SJCRH30 (cell line): ENCODE results near the gene VDR. TPM values are rescaled to one million over a fixed set of nuclear protein-coding genes. Genes with fewer than 3 reads are reported as not detected.

Experiments
- DNase-seq, 2 experiments: peaks; one replicate each; pipeline ENCODE4 v3.0.0-alpha.2; 2015 to 2020
- H3K27ac ChIP-seq: fragments of 250-450 bp; sonication (Bioruptor Pico); 2 replicates; pipeline ENCODE4 v1.5.1; 2020; ENCODE audit warnings: mild to moderate bottlenecking, moderate library complexity
- H3K27me3 ChIP-seq: fragments of 250-450 bp; sonication (Bioruptor Pico); 2 replicates; pipeline ENCODE4 v1.5.1; 2020; ENCODE audit warnings: mild to moderate bottlenecking, moderate library complexity
- H3K36me3 ChIP-seq: fragments of 250-450 bp; sonication (Bioruptor Pico); 2 replicates; pipeline ENCODE4 v1.5.1; 2020; ENCODE audit warnings: mild to moderate bottlenecking, moderate library complexity
- H3K4me1 ChIP-seq: fragments of 250-450 bp; sonication (Bioruptor Pico); 2 replicates; pipeline ENCODE4 v1.5.1; 2020; ENCODE audit warnings: mild to moderate bottlenecking, moderate library complexity
- H3K4me3 ChIP-seq: fragments of 250-450 bp; sonication (Bioruptor Pico); 2 replicates; pipeline ENCODE4 v1.5.1; 2020; ENCODE audit warnings: mild to moderate bottlenecking, moderate library complexity
- H3K9me3 ChIP-seq: fragments of 250-450 bp; sonication (Bioruptor Pico); replicated peaks from 2 replicates; pipeline ENCODE4 v1.5.1; 2020; ENCODE audit warnings: mild to moderate bottlenecking, moderate library complexity
- total RNA-seq: library from RNA; depleted of rRNA; stranded (reverse); fragments of >200 nt; shearing (Covaris generic); gene quantifications from 2 replicates; pipeline ENCODE4 v1.2.3, GENCODE V29; 2014

VDR gene
- total RNA-seq, 1 experiment from 2014 or later, result 0.10 TPM

- Histone ChIP-seq H3K27me3 (0 out of 2 replicates have a peak, but pooled peaks cover 2% of the 10 kb centered on the region), H3K4me1 (no peaks in the 10 kb centered on the region), H3K9me3 (no peaks in the 10 kb centered on the region), H3K4me3 (no peak overlapping the region), H3K36me3 (no peaks in the 10 kb centered on the region), H3K27ac (no peak overlapping the region)
- DNase-seq, result no peak
These were observed 27.7 kb downstream of the VDR start for GRCh38 chr12:47877081-47877480.

DNA sequence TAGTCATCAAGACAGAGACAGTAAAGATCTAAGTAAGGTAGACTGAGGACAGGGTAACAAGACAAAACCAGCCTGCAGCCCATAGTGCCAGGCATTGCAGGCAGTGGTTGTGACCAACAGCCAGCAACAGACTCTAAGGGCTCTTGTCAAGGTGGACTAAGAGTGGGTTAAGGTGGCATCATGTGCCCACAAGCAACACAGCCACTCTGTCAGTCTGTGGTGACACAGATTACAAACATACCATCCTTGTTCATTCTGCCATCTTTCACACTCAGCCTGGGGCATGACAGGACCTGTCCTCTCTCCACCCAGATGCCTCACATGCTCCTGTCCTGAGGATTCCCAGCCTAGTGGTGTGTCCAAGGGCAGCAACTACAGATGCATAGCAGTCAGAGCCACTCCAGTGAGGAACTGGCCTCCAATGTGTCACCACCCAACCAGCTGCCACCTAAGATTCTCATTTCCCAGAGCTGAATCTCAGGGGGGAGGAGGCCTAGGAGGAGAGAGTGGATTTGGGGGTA, 28.3 kb downstream of the VDR start:
- no peak overlapping the region for H3K27ac ChIP-seq
- no peaks in the 10 kb centered on the region for H3K4me1 ChIP-seq
- no peak overlapping the region for H3K4me3 ChIP-seq
- no peak for DNase-seq
- H3K36me3 ChIP-seq, result no peaks in the 10 kb centered on the region
- no peaks in the 10 kb centered on the region for H3K9me3 ChIP-seq
- H3K27me3 ChIP-seq, result no peaks in the 10 kb centered on the region

DNA sequence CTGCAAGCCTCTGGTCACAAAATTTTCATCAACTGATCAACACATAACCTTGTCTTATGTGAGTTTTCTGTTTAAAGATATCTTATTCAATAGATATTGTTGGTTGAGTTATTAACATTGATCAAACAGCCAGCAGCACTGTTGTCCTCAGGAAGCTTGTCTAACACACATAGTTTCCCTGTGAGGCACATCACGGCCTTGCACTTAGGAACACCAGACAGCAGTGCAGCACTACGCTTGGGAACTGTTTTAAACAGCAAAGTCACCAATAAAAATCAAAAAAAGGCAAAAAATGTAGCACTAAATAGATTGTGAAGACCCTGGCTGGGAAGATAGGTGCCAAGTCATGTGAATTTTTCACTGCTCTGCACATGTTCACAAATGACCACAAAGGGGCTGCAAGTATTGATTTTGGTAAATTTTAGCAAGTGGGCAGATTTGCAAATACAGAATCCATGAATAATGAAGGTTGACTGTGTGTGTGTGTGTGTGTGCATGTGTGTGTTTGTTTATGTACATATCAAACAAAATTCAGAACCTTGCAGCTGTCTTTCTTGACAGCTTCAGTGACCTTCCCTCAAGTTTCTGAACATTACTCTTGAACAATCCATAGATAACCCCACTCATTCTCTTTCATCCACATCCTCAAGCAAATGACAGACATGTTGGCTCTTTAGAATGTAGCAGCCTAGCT, 28.9 kb downstream of the VDR start:
- no peak overlapping the region for H3K27ac ChIP-seq

GRCh38 chr12:47874316-47874715, 30.5 kb downstream of the VDR start:
- H3K4me1 ChIP-seq, result no peaks in the 10 kb centered on the region
- no peak overlapping the region for H3K4me3 ChIP-seq
- DNase-seq, result no peak
- H3K9me3 ChIP-seq, result no peaks in the 10 kb centered on the region
- no peaks in the 10 kb centered on the region for H3K27me3 ChIP-seq
- no peaks in the 10 kb centered on the region for H3K36me3 ChIP-seq
- H3K27ac ChIP-seq, result no peak overlapping the region

More for the DNA sequence above, 28.9 kb downstream of the VDR start:
- Histone ChIP-seq H3K4me3 (no peak overlapping the region), H3K4me1 (no peaks in the 10 kb centered on the region), H3K36me3 (no peaks in the 10 kb centered on the region), H3K27me3 (no peaks in the 10 kb centered on the region), H3K9me3 (no peaks in the 10 kb centered on the region)
- no peak for DNase-seq

DNA sequence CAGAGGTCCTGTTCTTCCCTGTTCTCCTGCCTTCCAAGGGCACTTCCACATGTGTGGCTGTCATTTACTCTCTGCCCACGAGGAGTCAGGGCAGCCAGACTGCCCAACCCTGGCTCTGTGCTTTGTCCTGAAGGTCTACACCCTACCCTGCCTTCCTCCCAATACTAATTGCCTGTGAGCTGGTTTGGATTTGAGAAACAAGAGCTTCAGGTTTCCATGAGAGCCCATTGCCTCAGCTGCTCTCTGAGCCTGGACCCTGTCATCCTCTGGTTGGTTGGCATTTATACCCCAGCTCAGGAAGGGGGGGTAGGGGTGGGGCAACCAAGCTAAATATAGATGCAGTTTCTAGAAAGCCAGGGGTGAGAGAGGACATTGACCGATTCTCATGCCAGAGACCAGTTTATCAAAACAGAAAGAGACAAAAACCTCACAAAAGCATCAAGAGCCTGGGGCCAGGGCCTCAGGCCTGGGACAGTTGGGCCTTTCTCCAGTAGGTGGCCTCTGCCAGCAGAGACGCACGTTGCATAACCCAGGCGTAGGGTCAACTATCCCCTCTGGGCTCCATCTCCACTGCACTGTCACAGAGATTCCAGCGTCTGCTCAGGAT, 34.5 kb downstream of the VDR start:
- no peaks in the 10 kb centered on the region for H3K27me3 ChIP-seq
- peaks cover 12% of the 10 kb centered on the region for H3K4me1 ChIP-seq
- H3K9me3 ChIP-seq, result no peaks in the 10 kb centered on the region
- DNase-seq, result peak; percentile 41 to 63
- no peak overlapping the region for H3K27ac ChIP-seq
- H3K36me3 ChIP-seq, result no peaks in the 10 kb centered on the region
- no peak overlapping the region for H3K4me3 ChIP-seq

DNA sequence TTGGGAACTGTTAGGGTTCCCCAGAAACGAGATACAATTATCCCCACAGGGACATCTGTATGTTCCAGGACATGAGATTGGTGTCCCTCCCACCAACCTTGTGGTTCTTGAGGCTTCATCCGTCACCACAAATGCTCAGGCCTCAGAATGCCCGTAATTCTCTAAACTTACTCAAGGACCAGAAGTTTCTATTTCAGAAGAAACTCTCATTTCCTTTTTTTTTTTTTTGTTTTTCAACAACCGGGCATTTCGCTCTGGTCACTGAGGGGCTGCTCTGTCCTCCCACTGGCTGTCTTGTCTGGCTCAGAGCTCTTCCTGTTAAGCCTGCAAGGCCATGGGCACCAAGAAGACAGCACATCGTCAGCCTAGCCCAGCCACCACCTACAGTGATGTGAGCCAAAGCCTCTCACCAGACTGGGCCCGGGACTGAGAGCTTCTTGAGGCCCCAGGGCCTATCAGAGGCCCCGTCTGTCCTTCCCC, 36.2 kb downstream of the VDR start:
- Histone ChIP-seq H3K27ac (no peak overlapping the region), H3K4me1 (peaks cover 12% of the 10 kb centered on the region), H3K27me3 (no peaks in the 10 kb centered on the region), H3K4me3 (no peak overlapping the region), H3K36me3 (no peaks in the 10 kb centered on the region), H3K9me3 (no peaks in the 10 kb centered on the region)
- no peak for DNase-seq

DNA sequence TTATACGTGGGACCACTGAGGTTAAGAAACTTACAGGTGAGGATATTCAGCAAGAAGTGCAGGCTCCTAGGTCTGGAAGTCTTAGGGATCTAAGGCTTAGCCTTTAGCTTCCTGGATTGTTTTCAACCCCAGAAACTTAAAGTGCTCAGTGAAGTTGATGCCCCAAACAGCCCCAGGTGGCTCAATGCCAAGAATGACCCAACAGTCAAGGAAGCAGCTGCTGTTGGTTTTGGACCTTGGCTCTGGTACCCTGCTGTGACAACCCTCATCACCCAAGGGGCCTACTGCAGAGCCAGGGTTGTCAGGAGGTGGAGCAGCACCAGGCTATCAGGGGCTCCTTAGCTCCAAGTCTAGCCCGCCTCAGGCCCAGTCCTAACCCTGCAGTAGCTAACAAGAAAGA, 36.8 kb downstream of the VDR start:
- Histone ChIP-seq H3K4me3 (no peak overlapping the region), H3K27ac (no peak overlapping the region), H3K27me3 (no peaks in the 10 kb centered on the region), H3K9me3 (no peaks in the 10 kb centered on the region), H3K36me3 (no peaks in the 10 kb centered on the region), H3K4me1 (peaks cover 12% of the 10 kb centered on the region)
- DNase-seq, result peak in 1 of 2 experiments; percentile 41

GRCh38 chr12:47867495-47867941, 37.3 kb downstream of the VDR start:
- no peaks in the 10 kb centered on the region for H3K27me3 ChIP-seq
- H3K4me1 ChIP-seq, result peaks cover 12% of the 10 kb centered on the region
- H3K27ac ChIP-seq, result no peak overlapping the region
- H3K4me3 ChIP-seq, result no peak overlapping the region
- H3K36me3 ChIP-seq, result no peaks in the 10 kb centered on the region
- DNase-seq, result peak; percentile 37 to 50
- H3K9me3 ChIP-seq, result no peaks in the 10 kb centered on the region

GRCh38 chr12:47864646-47865235, 40.1 kb downstream of the VDR start:
- DNase-seq, result no peak
- Histone ChIP-seq H3K9me3 (no peaks in the 10 kb centered on the region), H3K27me3 (peaks cover 5% of the 10 kb centered on the region; the same call in 1 of the 2 replicates), H3K4me3 (no peak overlapping the region), H3K36me3 (no peaks in the 10 kb centered on the region), H3K27ac (no peak overlapping the region), H3K4me1 (peaks cover 12% of the 10 kb centered on the region)

- peaks cover 5% of the 10 kb centered on the region; the same call in 1 of the 2 replicates for H3K27me3 ChIP-seq
- DNase-seq, result no peak
- no peaks in the 10 kb centered on the region for H3K36me3 ChIP-seq
- peaks cover 12% of the 10 kb centered on the region for H3K4me1 ChIP-seq
- no peak overlapping the region for H3K4me3 ChIP-seq
- no peaks in the 10 kb centered on the region for H3K9me3 ChIP-seq
- no peak overlapping the region for H3K27ac ChIP-seq
These were observed 40.8 kb downstream of the VDR start for GRCh38 chr12:47863985-47864384.

- DNase-seq, result no peak
- H3K4me3 ChIP-seq, result no peak overlapping the region
- peaks cover 5% of the 10 kb centered on the region; the same call in 1 of the 2 replicates for H3K27me3 ChIP-seq
- no peak overlapping the region for H3K27ac ChIP-seq
- H3K36me3 ChIP-seq, result no peaks in the 10 kb centered on the region
- H3K4me1 ChIP-seq, result peaks cover 12% of the 10 kb centered on the region
- H3K9me3 ChIP-seq, result no peaks in the 10 kb centered on the region
These were observed 41.3 kb downstream of the VDR start for GRCh38 chr12:47863467-47863866.

GRCh38 chr12:47862881-47863280, 41.9 kb downstream of the VDR start:
- peaks cover 6% of the 10 kb centered on the region for H3K4me1 ChIP-seq
- no peak overlapping the region for H3K27ac ChIP-seq
- H3K9me3 ChIP-seq, result no peaks in the 10 kb centered on the region
- H3K4me3 ChIP-seq, result no peak overlapping the region
- H3K27me3 ChIP-seq, result peaks cover 5% of the 10 kb centered on the region; the same call in 1 of the 2 replicates
- H3K36me3 ChIP-seq, result no peaks in the 10 kb centered on the region
- no peak for DNase-seq

GRCh38 chr12:47862167-47862750, 42.5 kb downstream of the VDR start:
- Histone ChIP-seq H3K27me3 (peaks cover 5% of the 10 kb centered on the region; the same call in 1 of the 2 replicates), H3K27ac (no peak overlapping the region), H3K4me1 (peaks cover under 1% of the 10 kb centered on the region; the same call in 1 of the 2 replicates), H3K36me3 (no peaks in the 10 kb centered on the region), H3K9me3 (no peaks in the 10 kb centered on the region), H3K4me3 (no peak overlapping the region)
- no peak for DNase-seq

DNA sequence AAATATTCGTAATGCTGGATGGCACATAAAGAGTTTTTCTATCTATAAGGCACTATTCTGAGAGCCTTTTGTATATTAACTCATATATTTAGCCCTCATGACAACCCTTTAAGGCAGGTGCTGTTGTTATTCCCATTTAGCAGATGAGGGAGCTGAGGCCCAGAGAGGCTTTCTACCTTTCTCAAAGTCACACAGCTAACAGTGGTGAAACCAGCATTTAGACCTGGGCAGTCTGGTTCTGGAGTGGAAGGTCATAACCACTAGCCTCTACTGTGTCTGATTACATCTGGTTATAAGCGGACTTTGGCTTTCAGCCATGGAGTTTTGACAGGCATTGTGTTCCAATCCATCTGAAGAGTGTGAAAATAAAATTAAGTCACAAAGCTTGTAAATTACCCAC, 43.9 kb downstream of the VDR start:
- Histone ChIP-seq H3K9me3 (no peaks in the 10 kb centered on the region; the same call in 1 of the 2 replicates), H3K36me3 (no peaks in the 10 kb centered on the region), H3K27ac (no peak overlapping the region), H3K4me1 (no peaks in the 10 kb centered on the region), H3K4me3 (no peak overlapping the region), H3K27me3 (peaks cover 8% of the 10 kb centered on the region; the same call in 1 of the 2 replicates)
- no peak for DNase-seq
